GM12875 (cell line): ENCODE data around the gene TMEM117.
"Not testable (repeated sequence)": the region's sequence is repeated elsewhere in the genome, so short reads cannot be mapped to it uniquely, and the experiment has no call there.

Experiments
- H3K4me3 ChIP-seq: one replicate; pipeline ENCODE4 v1.5.1; 2011; ENCODE audit warnings: low read depth, low read length, control low read depth
- TF ChIP-seq, protein P1 (sequence below): IDR thresholded peaks from 2 replicates; pipeline ENCODE4 v1.5.1; 2011; ENCODE audit warnings: low read depth, mild to moderate bottlenecking, control low read depth, inconsistent platforms, low read length, moderate library complexity, borderline replicate concordance; ENCODE audit not compliant: insufficient read depth

TMEM117 gene

DNA sequence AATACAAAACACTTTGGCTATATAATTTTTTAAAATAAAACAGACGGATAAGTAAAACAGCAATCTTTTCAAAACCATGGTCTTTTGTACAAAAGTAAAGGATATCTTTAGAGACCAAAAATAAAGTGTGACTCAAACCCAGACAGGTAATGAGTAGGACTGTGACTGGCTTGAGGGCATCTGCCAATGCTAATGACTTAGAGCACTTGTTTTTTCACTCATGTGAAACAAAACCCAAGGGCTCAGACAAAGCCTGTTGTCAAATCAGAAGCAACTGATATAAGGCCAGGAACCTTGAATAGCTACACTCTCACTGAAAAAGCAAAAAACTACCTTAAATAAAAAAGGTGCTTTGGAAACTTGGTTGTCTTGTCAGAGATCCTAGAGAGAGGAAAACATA, 357.4 kb downstream of the TMEM117 start:
- TF ChIP-seq, protein P1, sequence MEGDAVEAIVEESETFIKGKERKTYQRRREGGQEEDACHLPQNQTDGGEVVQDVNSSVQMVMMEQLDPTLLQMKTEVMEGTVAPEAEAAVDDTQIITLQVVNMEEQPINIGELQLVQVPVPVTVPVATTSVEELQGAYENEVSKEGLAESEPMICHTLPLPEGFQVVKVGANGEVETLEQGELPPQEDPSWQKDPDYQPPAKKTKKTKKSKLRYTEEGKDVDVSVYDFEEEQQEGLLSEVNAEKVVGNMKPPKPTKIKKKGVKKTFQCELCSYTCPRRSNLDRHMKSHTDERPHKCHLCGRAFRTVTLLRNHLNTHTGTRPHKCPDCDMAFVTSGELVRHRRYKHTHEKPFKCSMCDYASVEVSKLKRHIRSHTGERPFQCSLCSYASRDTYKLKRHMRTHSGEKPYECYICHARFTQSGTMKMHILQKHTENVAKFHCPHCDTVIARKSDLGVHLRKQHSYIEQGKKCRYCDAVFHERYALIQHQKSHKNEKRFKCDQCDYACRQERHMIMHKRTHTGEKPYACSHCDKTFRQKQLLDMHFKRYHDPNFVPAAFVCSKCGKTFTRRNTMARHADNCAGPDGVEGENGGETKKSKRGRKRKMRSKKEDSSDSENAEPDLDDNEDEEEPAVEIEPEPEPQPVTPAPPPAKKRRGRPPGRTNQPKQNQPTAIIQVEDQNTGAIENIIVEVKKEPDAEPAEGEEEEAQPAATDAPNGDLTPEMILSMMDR, result no peak
- no peak overlapping the region for H3K4me3 ChIP-seq

GRCh38 chr12:44195719-44196118, 359.8 kb downstream of the TMEM117 start:
- not testable (repeated sequence) for H3K4me3 ChIP-seq

GRCh38 chr12:44206045-44206444, 370.2 kb downstream of the TMEM117 start:
- TF ChIP-seq, protein P1, result no peak
- no peak overlapping the region for H3K4me3 ChIP-seq

- TF ChIP-seq, protein P1, result no peak
- H3K4me3 ChIP-seq, result no peak overlapping the region
Measured at GRCh38 chr12:44217146-44217883, 381.4 kb downstream of the TMEM117 start.

- TF ChIP-seq, protein P1, result no peak
- H3K4me3 ChIP-seq, result no peak overlapping the region
Measured at GRCh38 chr12:44223736-44224135, 387.9 kb downstream of the TMEM117 start.

DNA sequence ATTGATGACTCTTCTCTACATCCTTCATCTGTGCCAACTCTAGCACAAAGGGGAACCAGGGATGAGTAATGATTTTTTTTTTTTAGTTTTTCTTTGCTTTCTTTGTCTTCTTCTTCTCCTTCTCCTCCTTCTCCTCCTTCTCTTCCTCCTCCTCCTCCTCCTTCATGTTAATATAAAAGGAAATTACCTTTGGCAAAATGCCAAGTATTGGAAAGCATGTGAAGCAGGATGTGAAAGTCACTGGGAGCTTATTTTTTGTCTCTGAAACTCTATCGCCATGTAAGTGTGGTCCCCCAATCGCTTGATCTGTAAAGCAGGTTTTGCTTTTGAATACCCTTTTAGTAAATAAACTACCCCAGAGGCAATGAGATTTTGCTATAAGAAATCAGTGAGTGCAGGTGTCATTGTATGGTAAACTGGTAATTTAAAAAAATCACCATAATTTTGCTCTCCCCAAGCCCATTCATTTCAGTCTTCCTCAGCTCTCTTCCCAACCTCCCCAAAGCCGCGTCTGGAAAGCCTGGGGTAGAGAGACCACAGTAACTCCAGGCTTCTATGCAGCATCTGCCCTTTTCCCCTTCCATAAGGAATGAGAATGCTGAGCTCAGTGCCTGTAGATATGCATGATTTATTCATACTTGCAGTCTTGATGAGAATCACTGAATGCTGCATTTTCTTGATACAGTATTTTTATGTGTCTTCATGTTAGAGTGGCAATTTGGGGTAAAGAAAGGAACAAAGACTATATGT, 388.7 kb downstream of the TMEM117 start:
- TF ChIP-seq, protein P1, result no peak
- no peak overlapping the region for H3K4me3 ChIP-seq

GRCh38 chr12:44225149-44225510, 389.2 kb downstream of the TMEM117 start:
- TF ChIP-seq, protein P1, result no peak
- H3K4me3 ChIP-seq, result no peak overlapping the region

- TF ChIP-seq, protein P1, result no peak
- no peak overlapping the region for H3K4me3 ChIP-seq
Measured at GRCh38 chr12:44227616-44228015, 391.7 kb downstream of the TMEM117 start.
